Activated CD8-positive, alpha-beta memory T cell treated with anti-CD3 and anti-CD28 coated beads for 48 hours (primary cell): ENCODE results near the gene ADPRM.
"Not testable (repeated sequence)": the region's sequence is repeated elsewhere in the genome, so short reads cannot be mapped to it uniquely, and the experiment has no call there.

Experiments
- DNase-seq, 3 experiments: peaks; one replicate each; pipeline ENCODE4 v3.0.0-alpha.2; 2020; ENCODE audit warnings: low read depth in 2 of 3, low spot score in 2 of 3

ADPRM gene

GRCh38 chr17:10699856-10700255 is 2.5 kb downstream of the ADPRM start:
- no peak for DNase-seq

GRCh38 chr17:10702574-10702973 is 5.2 kb downstream of the ADPRM start:
- no peak for DNase-seq

DNA sequence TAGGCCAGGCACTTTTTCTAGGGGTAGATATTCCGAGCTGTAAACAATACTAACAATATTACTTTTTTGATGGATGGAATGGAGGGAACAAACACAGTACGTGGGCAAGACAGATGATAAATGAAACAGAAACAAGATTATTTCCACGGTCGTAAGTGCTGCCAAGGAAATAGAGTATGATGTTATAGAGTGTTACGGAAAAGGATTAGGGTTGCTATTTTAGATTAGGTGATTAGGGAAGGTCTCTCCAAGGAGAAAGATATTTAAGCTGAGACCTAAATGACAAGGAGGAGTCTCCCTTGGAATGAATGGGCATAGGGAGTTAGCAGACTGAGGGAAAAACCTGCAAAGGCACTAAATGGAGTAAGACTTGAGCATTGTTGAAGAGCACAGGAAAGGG is 8.3 kb downstream of the ADPRM start:
- no peak for DNase-seq

DNA sequence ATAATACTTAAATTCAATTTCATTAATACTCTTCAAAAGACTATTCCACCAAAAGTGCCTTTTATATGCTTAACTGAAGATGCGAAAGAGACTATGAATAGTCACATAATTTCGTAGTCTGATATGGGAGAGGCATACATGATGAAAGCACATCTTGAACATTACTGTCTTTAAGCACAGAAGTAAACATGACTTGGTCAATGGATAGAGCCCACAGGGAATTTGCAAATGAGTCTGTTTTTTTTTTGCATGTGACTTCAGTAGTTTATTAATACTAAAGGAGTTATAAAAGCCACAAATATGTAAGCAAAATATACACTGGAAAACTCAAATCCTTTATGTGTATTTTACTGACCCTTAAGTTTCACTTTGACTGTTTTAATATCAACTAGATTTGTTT is 15.9 kb downstream of the ADPRM start:
- DNase-seq: no peak

DNA sequence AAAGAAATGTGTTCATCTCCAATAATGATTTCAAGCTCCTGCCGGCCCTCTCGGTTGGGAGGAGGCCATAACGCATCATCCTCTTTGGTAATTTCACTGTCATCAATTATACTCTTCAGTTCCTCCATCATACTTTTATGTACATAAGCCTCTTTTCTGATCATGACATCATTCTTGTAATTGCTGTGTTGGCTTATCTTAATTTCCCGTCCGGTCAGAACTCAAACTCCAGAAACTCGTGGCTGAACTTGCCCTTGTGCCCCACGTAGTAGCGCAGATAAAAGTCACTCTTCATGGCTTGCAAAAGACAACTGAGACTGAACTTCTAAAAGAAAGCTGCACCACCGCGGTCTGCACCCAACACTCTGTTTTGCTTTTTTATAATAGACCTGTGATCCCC is 18.8 kb downstream of the ADPRM start:
- DNase-seq: no peak

- DNase-seq: no peak
Observed at GRCh38 chr17:10718547-10718946, 21.2 kb downstream of the ADPRM start.

- no peak for DNase-seq
Observed at GRCh38 chr17:10724546-10725195, 27.3 kb downstream of the ADPRM start.

DNA sequence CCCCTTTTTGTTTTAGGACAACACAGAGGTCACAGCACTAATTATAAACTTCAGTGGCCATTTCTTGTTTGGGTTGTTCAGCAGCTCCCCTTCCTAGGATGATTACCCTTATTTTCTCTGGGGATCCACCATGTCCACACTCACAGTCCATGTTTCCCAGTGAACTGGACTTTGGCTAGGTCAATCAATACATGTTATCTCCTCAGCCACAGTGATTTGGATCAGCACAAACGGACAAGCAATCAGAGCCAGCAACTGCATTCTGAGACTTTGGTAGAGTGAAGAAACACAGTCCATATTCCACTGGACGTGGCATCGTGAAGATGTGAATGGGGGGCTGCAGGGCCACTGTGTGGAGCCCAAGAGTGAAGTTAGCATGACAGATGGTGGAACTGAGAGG is 27.9 kb downstream of the ADPRM start:
- no peak for DNase-seq

- DNase-seq: no peak
Observed at GRCh38 chr17:10726196-10726595, 28.8 kb downstream of the ADPRM start.

DNA sequence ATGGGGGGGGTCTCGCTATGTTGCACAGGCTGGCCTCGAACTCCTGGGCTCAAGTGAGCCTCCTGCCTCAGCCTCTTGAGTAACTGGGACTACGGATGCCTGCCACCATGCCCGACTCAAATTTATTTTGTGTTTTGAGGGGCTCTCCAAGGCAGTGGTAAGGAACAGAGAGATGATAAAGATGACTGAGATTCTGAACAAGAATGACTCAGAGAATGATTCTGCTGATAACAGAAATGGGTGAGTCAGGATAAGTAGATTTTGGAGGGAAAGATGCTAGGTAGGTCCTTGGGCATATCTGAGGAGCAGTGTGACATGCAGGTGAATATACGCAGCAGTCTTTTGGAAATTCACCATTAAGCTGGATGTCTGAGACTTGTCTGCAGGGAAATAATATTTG is 29.8 kb downstream of the ADPRM start:
- no peak for DNase-seq

GRCh38 chr17:10728331-10728892 is 31.0 kb downstream of the ADPRM start:
- no peak for DNase-seq

DNA sequence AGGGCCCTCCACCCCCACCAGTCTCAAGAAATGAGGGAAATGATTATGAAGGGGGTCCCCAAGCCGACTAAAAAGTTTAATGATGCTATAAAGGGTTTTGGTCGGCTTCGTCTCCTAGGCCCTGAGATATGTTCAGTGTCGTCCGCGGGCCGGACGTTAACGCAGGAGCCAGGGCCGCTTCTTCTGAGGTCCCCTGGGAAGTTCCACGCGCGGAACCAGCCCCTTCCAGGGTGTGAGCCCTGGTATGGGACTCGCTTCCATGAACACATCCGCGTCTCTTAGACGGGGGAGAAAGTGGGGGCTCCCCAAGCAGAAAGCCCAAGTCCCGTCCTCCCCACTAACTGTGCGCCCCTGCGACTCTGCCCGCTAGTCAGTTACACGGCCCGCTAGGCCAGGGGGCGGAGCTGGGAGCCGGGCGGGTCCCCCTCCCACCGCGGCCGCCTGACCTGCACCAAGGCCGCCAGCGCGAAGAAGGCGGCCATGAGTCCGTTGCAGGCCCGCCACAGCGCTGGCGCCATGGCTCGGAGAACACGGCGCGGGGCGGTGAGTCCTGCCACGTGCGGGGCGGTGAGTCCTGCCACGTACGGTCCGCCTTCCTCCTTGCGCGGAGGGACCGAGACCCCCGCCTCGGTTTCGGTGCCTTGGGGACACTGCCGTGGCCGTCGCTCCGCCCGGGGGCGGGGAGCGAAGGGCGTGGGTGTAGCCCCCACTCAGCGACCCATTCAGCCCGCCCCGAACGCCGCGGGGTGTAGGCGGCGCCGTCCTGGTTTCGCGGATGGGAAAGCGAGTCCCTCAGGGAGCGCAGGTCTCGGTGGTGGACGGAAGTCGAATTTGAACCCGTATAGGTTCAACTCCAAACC is 32.2 kb downstream of the ADPRM start, which contains the start of gene TMEM220:
Gene TMEM220, minus strand, starts transcription at position 690 of the 860 bp plus-strand sequence. Its CDS starts 172 bp downstream, at position 518.
- peak; percentile 14 to 25 (median 16) for DNase-seq

DNA sequence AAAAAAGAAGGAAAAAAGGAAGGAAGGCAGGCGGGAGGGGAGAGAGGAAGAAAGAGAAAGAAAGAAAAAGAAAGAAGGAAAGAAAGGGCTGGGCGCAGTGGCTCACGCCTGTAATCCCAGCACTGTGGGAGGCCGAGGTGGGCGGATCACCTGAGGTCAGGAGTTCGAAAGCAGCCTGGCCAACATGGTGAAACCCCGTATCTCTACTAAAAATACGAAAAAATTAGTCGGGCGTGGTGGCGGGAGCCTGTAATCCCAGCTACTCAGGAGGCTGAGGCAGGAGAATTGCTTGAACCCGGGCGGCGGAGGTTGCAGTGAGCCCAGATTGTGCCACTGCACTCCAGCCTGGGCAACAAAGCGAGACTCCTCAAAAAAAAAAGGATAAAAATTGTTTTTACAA is 32.9 kb downstream of the ADPRM start:
- not testable (repeated sequence) for DNase-seq

- DNase-seq: no peak
Observed at GRCh38 chr17:10731408-10731879, 34.0 kb downstream of the ADPRM start.

- not testable (repeated sequence) for DNase-seq
Observed at GRCh38 chr17:10732121-10732520, 34.7 kb downstream of the ADPRM start.

DNA sequence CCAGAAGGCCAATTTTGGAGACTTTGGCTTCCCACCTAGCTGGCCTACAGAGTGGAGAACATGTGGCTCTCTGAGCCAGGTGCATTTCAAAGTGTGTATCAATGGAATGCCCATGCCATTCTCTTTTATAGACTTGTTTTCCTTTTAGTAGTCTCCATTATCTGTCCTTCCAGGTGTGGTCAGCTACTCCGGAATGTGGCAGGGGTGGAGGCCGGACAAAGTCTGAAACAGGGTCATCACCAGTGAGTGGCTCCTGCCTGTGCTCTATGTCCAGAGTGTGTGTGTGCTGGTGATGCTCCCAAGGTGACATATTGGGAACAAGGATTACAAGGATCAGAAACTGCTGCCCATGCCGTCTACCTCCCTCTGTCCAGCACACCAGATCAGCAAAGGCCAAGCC is 36.3 kb downstream of the ADPRM start:
- no peak for DNase-seq

DNA sequence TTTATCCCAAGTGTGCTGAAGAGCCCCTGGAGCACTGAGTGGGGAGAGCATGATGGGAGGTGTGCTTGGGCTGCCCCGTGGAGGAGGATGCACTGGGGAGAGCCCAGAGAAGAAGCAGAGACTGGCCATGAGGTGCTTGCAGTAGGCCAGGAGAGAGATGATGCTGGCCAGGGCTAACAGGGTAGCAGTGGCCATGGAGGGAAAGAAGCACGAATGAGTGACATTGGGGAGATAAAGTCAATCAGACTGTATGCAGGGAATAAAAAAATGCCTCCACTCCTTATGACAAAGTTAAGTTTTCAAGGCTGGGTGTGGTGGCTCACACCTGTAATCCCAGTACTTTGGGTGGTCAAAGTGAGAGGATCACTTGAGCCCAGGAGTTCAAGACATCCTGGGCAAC is 37.9 kb downstream of the ADPRM start:
- DNase-seq: no peak

GRCh38 chr17:10735821-10736220 is 38.4 kb downstream of the ADPRM start:
- DNase-seq: no peak

GRCh38 chr17:10737168-10737622 is 39.8 kb downstream of the ADPRM start:
- DNase-seq: no peak

GRCh38 chr17:10737736-10738135 is 40.3 kb downstream of the ADPRM start:
- no peak for DNase-seq

DNA sequence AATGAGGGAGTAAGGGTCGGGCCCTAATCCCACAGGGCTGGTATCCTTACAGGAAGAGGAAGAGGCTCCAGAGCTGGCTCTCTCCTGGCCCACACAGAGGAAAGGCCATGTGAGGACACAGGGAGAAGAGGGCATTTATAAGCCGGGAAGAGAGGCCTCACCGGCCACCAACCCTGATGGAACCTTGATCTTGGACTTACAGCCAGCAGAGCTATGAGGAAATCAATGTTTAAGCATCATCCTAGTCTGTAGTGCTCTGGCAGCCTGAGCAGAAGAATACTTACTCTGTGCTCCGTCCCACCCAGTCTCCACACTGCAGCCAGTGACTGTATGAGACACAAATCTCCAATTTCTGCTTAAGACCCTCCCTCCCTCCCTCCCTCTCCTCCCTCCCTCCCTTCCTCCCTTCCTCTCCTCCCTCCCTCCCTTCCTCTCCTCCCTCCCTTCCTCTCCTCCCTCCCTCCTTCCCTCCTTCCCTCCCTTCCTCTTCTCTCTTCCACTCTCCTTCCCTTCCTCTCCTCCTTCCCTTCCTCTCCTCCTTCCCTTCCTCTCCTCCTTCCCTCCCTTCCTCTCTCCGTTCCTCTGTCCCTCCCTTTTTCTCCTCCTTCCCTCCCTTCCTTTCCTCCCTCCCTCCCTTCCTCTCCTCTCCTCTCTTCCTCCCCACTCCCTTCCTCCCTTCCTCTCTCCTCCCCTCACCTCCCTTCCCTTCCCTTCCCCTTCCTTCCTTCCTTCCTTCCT is 41.3 kb downstream of the ADPRM start:
- DNase-seq: no peak
